Measurements from ENCODE around the gene ELP1. TPM values are rescaled to one million over a fixed set of nuclear protein-coding genes. Genes with fewer than 3 reads are reported as not detected.

The ELP1 gene
- total and polyA plus RNA-seq, 12 donors = 11.7 to 31.7 (median 23.7) TPM

- ATAC-seq (no peak), DNase-seq (no peak)
- H3K4me1 ChIP-seq = peaks cover 0 to 40% (median 13%) of the 10 kb centered on the region in 9 donors
- no peaks in the 10 kb centered on the region for H3K27me3 ChIP-seq
- H3K27ac ChIP-seq = peak overlapping the region in 3 of 10 donors; percentile 8 to 76 (median 66)
- no peak overlapping the region for H3K4me3 ChIP-seq
- WGBS, 2 donors = 69 to 77% methylated on average over 4 of the region's 4 CpGs
- peaks cover 0 to 20% (median 0%) of the 10 kb centered on the region in 9 donors for H3K36me3 ChIP-seq
- intact Hi-C loops (cut with DNase I) = loop anchor here in 1 of 10 donors (10.0 kb wide), 1 partner anchor 71 kb away; no protein-coding TSS in a partner anchor
- no peak for TF ChIP-seq CTCF (IDR thresholded peaks at IDR 0.05)
- H3K9me3 ChIP-seq = no peaks in the 10 kb centered on the region
Measured at GRCh38 chr9:108956022-108956630, 22.2 kb upstream of the ELP1 start.

DNA sequence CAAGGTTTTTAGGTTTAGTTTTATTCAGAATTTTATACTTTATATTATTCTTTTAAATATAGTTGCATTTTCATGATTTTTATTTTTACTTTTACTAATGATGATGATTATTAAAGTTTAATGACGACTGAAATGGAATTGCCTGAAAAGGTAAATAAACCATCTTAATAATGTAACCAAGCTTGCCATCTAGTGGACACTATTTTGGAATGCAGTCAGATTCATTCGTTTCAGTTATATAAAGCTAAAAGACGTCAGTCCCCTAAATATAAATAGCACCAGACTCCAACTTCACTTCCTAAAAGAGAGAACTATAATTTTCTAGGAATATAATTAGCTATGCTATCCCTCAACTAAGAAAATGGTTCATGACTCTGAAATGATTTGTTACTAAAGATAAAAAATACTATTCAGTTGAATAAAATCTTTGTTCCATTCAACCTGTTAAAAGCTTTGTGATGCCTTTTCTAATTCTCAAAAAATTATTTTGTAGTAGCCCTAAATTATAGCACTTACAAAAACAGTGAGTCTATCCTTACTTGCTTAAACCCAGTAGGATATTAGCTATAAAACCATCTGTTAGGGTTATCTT is 20.2 kb upstream of the ELP1 start:
- DNase-seq (peak in 1 of 2 donors; percentile 23), ATAC-seq (peak in 7 of 8 donors; percentile 55 to 88 (median 82))
- Histone ChIP-seq H3K27ac (peak overlapping the region in 7 of 10 donors; percentile 19 to 77 (median 69)), H3K36me3 (peaks cover 0 to 14% (median 0%) of the 10 kb centered on the region in 9 donors), H3K27me3 (no peaks in the 10 kb centered on the region), H3K4me1 (peaks cover 0 to 36% (median 9%) of the 10 kb centered on the region in 9 donors), H3K9me3 (no peaks in the 10 kb centered on the region), H3K4me3 (no peak overlapping the region)
- WGBS, 2 donors = 1% methylated on average over 3 of the region's 3 CpGs
- intact Hi-C loops (cut with DNase I) = loop anchor here in 1 of 10 donors (10.0 kb wide), 1 partner anchor 69 kb away; no protein-coding TSS in a partner anchor
- peak; percentile 37 to 84 (median 74) for TF ChIP-seq CTCF (IDR thresholded peaks at IDR 0.05)

GRCh38 chr9:108951578-108951977 is 17.7 kb upstream of the ELP1 start:
- Histone ChIP-seq H3K9me3 (no peaks in the 10 kb centered on the region), H3K27me3 (no peaks in the 10 kb centered on the region), H3K27ac (no peak overlapping the region), H3K4me1 (peaks cover 0 to 40% (median 9%) of the 10 kb centered on the region in 9 donors), H3K36me3 (peaks cover 0 to 35% (median 0%) of the 10 kb centered on the region in 9 donors), H3K4me3 (no peak overlapping the region)
- intact Hi-C loops (cut with DNase I) = loop anchor here in 1 of 10 donors (10.0 kb wide), 1 partner anchor 67 kb away; no protein-coding TSS in a partner anchor
- no peak for TF ChIP-seq CTCF (IDR thresholded peaks at IDR 0.05)
- no peak for DNase-seq
- WGBS, 2 donors = 71 to 81% methylated on average over 2 of the region's 2 CpGs
- no peak for ATAC-seq

- peaks cover 0 to 40% (median 9%) of the 10 kb centered on the region in 9 donors for H3K4me1 ChIP-seq
- H3K4me3 ChIP-seq = no peak overlapping the region
- H3K36me3 ChIP-seq = peaks cover 0 to 48% (median 0%) of the 10 kb centered on the region in 9 donors
- DNase-seq (no peak), ATAC-seq (peak in 1 of 8 donors; percentile 46)
- no peaks in the 10 kb centered on the region for H3K9me3 ChIP-seq
- intact Hi-C loops (cut with DNase I) = loop anchor here in 1 of 10 donors (10.0 kb wide), 1 partner anchor 65 kb away; no protein-coding TSS in a partner anchor
- H3K27ac ChIP-seq = peak overlapping the region in 4 of 10 donors; percentile 19 to 48 (median 28)
- TF ChIP-seq CTCF (IDR thresholded peaks at IDR 0.05) = no peak
- WGBS, 2 donors = 73 to 83% methylated on average over 1 of the region's 1 CpG
- no peaks in the 10 kb centered on the region for H3K27me3 ChIP-seq
Measured at GRCh38 chr9:108950168-108950567, 16.2 kb upstream of the ELP1 start.
